ENCODE measurements around the gene CCDC183.
"Not testable (repeated sequence)": the region's sequence is repeated elsewhere in the genome, so short reads cannot be mapped to it uniquely, and the experiment has no call there.

Gene CCDC183

GRCh38 chr9:136785565-136786355 lies 10.4 kb upstream of the CCDC183 start:
- not testable (repeated sequence) for DNase-seq (ENCODE audit: low read depth)

DNA sequence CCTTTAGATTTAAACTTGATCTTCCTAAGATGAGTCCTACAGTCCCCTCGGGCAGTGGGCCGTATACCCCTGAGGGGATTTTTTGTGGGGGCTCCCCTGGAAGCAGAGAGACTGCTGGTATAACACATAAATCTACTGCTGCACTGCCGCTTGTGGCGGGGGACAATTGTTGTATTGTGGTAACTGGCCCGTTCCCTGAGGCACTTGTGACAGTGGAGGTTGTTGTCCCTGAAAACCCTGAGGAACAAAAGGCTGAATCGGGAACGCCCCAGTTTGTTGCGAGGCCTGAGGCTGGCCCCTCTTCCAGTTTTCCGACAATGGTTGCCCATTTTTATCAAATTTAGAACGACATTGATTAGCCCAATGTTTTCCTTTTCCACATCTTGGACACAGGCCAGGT lies 9.7 kb upstream of the CCDC183 start:
- DNase-seq (ENCODE audit: low read depth): no peak

DNA sequence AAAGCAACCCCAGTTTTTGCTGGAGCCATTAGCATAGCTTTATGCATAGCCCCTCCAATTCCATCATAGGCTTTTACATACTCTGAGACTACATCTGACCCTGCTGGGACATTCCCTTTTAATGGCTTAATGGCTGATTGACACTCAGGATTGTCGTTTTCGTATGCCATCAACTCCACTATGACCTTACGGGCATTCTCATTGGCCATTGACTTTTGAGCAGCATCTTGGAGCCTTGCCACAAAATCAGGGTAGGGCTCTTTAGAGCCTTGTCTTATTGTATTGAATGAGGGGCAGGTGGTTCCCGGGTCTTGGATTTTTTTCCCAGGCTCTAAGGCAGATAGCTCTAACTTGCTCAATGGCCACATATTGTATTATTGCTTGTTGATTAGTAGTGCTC lies 9.2 kb upstream of the CCDC183 start:
- not testable (repeated sequence) for DNase-seq (ENCODE audit: low read depth)

GRCh38 chr9:136787690-136788400 lies 8.3 kb upstream of the CCDC183 start:
- DNase-seq (ENCODE audit: low read depth): peak; percentile 44

- not testable (repeated sequence) for DNase-seq (ENCODE audit: low read depth)
These were observed 7.3 kb upstream of the CCDC183 start for GRCh38 chr9:136788644-136789522.

DNA sequence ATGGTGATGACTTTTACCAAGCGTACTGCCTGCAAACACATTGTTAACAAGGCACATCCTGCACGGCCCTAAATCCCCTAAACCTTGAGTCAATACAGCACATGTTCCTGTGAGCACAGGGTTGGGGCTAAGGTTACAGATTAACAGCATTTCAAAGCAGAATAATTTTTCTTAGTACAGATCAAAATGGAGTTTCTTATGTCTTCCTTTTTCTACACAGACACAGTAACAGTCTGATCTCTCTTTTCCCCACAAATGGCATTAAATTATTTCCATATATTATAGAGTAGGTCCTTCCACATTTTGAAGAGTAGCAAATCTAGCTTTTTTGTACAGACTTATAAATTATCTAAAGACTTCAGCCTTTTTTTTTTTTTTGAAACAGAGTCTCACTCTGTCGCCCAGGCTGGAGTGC lies 6.6 kb upstream of the CCDC183 start:
- no peak for DNase-seq (ENCODE audit: low read depth)

DNA sequence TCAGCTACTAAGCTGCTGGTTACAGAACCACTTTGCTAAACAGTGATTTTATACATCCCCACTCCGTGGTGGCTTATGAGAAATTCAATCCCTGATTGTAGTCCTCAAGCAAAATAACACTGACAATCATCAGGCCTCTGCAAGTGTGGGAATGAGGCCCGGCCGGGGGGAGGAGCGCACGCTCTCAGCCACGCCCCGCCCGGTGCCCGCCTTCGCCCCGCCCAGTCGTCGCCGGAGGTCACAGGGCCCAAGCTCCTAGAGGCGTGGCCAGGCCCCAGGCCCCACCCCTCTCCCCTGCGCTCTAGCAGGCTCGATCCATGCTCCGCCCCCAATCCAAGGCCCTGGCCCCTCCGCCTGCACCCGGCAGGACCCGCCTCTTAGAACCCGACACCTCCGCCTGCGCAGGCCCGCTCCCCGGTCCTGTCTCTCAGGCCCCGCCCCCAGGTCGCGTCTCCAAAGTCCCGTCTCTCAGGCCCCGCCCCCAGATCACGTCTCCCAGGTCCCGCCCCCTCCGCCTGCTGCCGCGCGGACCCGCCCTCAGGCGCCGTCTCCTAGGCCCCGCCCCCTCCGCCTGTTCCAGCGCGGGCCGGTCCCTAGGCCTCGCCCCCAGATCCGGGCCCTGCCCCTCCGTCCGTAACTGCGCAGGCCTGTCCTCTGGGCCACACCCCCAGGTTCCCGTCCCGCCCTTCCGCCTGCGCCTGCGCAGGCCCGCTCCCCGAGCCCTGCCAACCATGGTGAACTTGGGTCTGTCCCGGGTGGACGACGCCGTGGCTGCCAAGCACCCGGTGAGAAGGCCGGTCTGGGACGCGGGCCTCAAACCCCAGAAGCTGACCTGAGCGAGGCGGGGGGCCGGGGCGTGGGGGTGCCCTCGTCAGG lies 5.3 kb upstream of the CCDC183 start, which contains the start of gene TMEM141:
Gene TMEM141, plus strand, starts transcription at position 705 of the 876 bp plus-strand sequence. Its CDS starts 27 bp downstream, at position 732.
- DNase-seq (ENCODE audit: low read depth): peak; percentile 99

DNA sequence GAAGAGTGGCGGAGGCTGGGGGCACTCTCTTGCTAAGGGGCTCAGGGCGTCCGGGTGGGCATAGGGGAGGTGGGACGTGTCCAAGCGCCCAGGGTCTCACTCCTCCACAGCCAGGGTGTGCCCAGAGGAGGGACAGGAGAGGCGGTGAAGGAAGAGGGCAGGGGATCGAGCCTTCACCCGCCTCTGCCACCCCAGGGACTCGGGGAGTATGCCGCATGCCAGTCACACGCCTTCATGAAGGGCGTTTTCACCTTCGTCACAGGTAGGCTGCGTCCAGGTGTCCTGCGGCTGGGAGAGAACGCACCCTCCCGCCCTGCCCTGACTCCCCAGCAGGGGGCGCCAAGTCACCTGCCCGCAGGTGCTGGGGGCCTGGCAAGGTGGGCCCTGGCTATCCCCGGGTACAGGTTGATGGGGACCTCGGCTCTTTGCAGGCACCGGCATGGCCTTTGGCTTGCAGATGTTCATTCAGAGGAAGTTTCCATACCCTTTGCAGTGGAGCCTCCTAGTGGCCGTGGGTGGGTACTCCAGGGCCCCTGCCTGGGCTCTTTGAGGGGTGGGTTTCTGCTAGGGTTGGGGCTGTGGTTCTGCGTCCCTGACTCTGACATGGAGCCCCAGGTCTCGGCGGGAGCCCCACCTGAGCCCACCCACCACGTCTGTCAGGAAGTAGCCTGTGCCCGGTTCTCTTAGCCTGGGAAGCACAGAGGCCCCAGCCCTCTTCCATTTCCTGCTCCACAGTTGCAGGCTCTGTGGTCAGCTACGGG lies 4.4 kb upstream of the CCDC183 start:
- peak; percentile 58 for DNase-seq (ENCODE audit: low read depth)

GRCh38 chr9:136792321-136793085 lies 3.6 kb upstream of the CCDC183 start:
- DNase-seq (ENCODE audit: low read depth): no peak

GRCh38 chr9:136793086-136793946 lies 2.8 kb upstream of the CCDC183 start:
- no peak for DNase-seq (ENCODE audit: low read depth)

GRCh38 chr9:136794281-136794999 lies 1.7 kb upstream of the CCDC183 start:
- DNase-seq (ENCODE audit: low read depth): no peak

- no peak for DNase-seq (ENCODE audit: low read depth)
These were observed 1.2 kb upstream of the CCDC183 start for GRCh38 chr9:136795000-136795348.

GRCh38 chr9:136796775-136797347 lies 723 bp downstream of the CCDC183 start:
- not testable (repeated sequence) for DNase-seq (ENCODE audit: low read depth)

GRCh38 chr9:136798708-136799078 lies 2.6 kb downstream of the CCDC183 start:
- DNase-seq (ENCODE audit: low read depth): no peak

- DNase-seq (ENCODE audit: low read depth): no peak
These were observed 3.1 kb downstream of the CCDC183 start for GRCh38 chr9:136799079-136799853.

DNA sequence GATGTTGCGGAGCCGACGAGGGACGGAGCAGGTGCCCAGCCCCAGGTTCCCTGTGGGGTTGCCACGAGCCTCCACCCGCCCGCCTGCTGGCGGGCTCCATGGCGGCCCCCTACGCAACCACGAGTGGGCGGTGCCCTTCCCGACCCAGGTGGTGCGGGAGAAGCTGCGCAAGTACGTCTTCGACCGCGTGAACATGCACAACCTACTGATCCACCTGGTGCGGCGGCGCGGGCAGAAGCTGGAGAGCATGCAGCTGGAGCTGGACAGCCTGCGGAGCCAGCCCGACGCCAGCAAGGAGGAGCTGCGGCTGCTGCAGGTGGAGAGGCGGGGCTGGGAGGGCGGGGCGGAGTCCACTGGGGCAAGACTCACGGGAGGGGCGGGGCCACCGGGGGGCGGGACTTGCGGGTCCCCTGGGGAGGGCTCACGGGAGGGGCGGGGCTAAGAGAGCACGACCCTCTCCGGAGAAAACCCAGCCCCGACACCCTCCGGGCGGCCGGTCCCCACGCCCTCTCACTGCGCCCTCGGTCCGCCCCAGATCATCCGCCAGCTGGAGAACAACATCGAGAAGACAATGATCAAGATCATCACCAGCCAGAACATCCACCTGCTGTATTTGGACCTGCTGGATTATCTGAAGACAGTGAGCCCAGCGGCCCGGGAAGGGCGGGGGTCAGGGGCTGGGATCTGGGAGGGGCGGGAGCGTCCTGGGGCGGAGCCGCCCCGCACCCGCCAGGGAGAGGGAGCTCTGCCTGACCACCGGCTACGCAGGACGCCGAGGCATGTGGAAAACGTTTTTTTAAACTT lies 3.9 kb downstream of the CCDC183 start:
- DNase-seq (ENCODE audit: low read depth): peak; percentile 90
